NCI-H1436 treated with DMSO at 0.1 percent for 48 hours (cell line): ENCODE results near the gene EVX2.

ENCODE experiments used
- DNase-seq: peaks from one replicate; lab custom pipeline; 2025; lab: John Stamatoyannopoulos, UW

EVX2 gene

GRCh38 chr2:176082824-176083751, 674 bp downstream of the EVX2 start:
- no peak for DNase-seq

GRCh38 chr2:176082525-176082823, 1.3 kb downstream of the EVX2 start:
- no peak for DNase-seq

GRCh38 chr2:176081837-176082524, 1.8 kb downstream of the EVX2 start:
- no peak for DNase-seq

GRCh38 chr2:176081376-176081836, 2.4 kb downstream of the EVX2 start:
- DNase-seq, result no peak

- no peak for DNase-seq
Measured at GRCh38 chr2:176080540-176081375, 3.0 kb downstream of the EVX2 start.

GRCh38 chr2:176079831-176080539, 3.8 kb downstream of the EVX2 start:
- DNase-seq, result no peak

GRCh38 chr2:176079285-176079830, 4.4 kb downstream of the EVX2 start:
- no peak for DNase-seq

- no peak for DNase-seq
Measured at GRCh38 chr2:176078541-176079284, 5.0 kb downstream of the EVX2 start.

- no peak for DNase-seq
Measured at GRCh38 chr2:176076796-176077195, 7.0 kb downstream of the EVX2 start.

GRCh38 chr2:176076063-176076462, 7.7 kb downstream of the EVX2 start:
- DNase-seq, result no peak

- DNase-seq, result no peak
Measured at GRCh38 chr2:176075481-176075880, 8.3 kb downstream of the EVX2 start.

GRCh38 chr2:176074919-176075425, 8.8 kb downstream of the EVX2 start:
- DNase-seq, result no peak

- DNase-seq, result no peak
Measured at GRCh38 chr2:176072951-176073904, 10.5 kb downstream of the EVX2 start.

GRCh38 chr2:176072292-176072669, 11.5 kb downstream of the EVX2 start:
- no peak for DNase-seq

- no peak for DNase-seq
Measured at GRCh38 chr2:176071330-176072291, 12.2 kb downstream of the EVX2 start.

- no peak for DNase-seq
Measured at GRCh38 chr2:176068419-176068832, 15.3 kb downstream of the EVX2 start.

GRCh38 chr2:176067589-176068418, 16.0 kb downstream of the EVX2 start:
- DNase-seq, result no peak
